ENCODE data around the gene NUB1. TPM values are rescaled to one million over a fixed set of nuclear protein-coding genes. Genes with fewer than 3 reads are reported as not detected.

The NUB1 gene
- polyA plus RNA-seq, 1 donor (not counting 4 experiments of a cell fraction or from before 2014, with no cell fraction given): 34.6 TPM

DNA sequence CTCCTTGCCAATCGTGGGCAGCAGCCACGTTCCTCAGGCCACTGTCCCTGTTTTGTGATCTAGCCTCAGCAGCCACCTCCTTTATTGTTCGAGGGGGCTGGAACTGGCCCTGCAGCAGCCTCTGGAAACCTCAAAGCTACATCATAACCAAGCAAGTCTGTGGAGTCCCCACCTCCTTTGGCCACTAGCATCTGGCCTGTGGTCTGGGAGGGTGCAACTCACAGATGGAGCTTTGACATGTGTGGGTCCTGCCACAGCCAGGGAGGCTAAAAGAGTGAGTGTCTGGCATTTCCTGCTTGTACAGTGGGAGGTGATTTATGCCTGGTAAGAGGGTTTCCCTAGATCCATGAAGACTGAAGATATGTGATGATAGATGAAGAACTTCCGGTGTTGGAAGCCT, 32.3 kb upstream of the NUB1 start:
- TF ChIP-seq EZH2 (IDR thresholded peaks at IDR 0.05; ENCODE audit: low read length): no peak
- TF ChIP-seq, protein P1, sequence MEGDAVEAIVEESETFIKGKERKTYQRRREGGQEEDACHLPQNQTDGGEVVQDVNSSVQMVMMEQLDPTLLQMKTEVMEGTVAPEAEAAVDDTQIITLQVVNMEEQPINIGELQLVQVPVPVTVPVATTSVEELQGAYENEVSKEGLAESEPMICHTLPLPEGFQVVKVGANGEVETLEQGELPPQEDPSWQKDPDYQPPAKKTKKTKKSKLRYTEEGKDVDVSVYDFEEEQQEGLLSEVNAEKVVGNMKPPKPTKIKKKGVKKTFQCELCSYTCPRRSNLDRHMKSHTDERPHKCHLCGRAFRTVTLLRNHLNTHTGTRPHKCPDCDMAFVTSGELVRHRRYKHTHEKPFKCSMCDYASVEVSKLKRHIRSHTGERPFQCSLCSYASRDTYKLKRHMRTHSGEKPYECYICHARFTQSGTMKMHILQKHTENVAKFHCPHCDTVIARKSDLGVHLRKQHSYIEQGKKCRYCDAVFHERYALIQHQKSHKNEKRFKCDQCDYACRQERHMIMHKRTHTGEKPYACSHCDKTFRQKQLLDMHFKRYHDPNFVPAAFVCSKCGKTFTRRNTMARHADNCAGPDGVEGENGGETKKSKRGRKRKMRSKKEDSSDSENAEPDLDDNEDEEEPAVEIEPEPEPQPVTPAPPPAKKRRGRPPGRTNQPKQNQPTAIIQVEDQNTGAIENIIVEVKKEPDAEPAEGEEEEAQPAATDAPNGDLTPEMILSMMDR (optimal IDR thresholded peaks at IDR 0.05 in 1 of 3, IDR thresholded peaks at IDR 0.05 in 1 of 3, conservative IDR thresholded peaks at IDR 0.05 in 1 of 3; ENCODE audit: extremely low read depth in 1 of 3, insufficient read depth in 2 of 3, low read length in 3 of 3): no peak
- FAIRE-seq: no peak
- H3K9me3 ChIP-seq (ENCODE audit: control insufficient read depth, low read depth, low read length): peaks cover 2% of the 10 kb centered on the region
- no peak overlapping the region for H2AFZ ChIP-seq (ENCODE audit: control insufficient read depth, low read length)
- H3K79me2 ChIP-seq (ENCODE audit: control insufficient read depth, insufficient read depth, low read length): no peaks in the 10 kb centered on the region
- dilution Hi-C loops (cut with MboI; ENCODE audit: extremely low pct_ligation_motif_present, low sequenced_read_pairs): no loop called here
- H3K4me2 ChIP-seq (ENCODE audit: control insufficient read depth, extremely low read depth, insufficient read depth, low read depth, low read length): no peak overlapping the region
- H4K20me1 ChIP-seq (ENCODE audit: control insufficient read depth, extremely low read depth, insufficient read depth, low read length): no peaks in the 10 kb centered on the region
- H3K27me3 ChIP-seq (ENCODE audit: control insufficient read depth, extremely low read depth, insufficient read depth, low read length): peaks cover 15% of the 10 kb centered on the region
- H3K9me1 ChIP-seq (ENCODE audit: control insufficient read depth, extremely low read depth, insufficient read depth, low read length): no peaks in the 10 kb centered on the region
- no peaks in the 10 kb centered on the region for H3K4me1 ChIP-seq (ENCODE audit: control insufficient read depth, extremely low read depth, insufficient read depth, low read length)
- no peak for DNase-seq (ENCODE audit: low read depth, low spot score)
- H3K9ac ChIP-seq (ENCODE audit: control insufficient read depth, extremely low read depth, insufficient read depth, low read length): no peak overlapping the region
- no peaks in the 10 kb centered on the region for H3K36me3 ChIP-seq (ENCODE audit: control insufficient read depth in 2 of 2, extremely low read depth in 1 of 2, insufficient read depth in 2 of 2, low read length in 2 of 2)
- no peak overlapping the region for H3K4me3 ChIP-seq (ENCODE audit: control insufficient read depth in 2 of 3, extremely low read depth in 1 of 3, insufficient read depth in 2 of 3, low read depth in 1 of 3, low read length in 3 of 3)
- no peak overlapping the region for H3K27ac ChIP-seq (ENCODE audit: control insufficient read depth, insufficient read depth, low read length)

DNA sequence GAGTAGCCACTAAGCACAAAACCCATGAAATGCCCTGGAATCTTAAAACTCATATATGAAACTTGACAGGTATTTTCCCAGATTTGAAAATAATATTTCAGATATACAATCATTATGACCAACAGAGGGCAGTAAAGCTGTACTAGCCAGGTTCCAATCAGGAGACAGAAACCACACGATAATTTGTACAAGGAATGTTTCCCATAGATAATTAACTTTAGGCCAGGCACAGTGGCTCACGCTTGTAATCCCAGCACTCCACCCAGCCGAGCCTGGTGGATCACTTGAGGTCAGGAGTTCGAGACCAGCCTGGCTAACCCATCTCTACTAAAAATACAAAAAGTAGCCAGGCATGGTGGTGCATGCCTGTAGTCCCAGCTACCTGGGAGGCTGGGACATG, 31.0 kb upstream of the NUB1 start:
- TF ChIP-seq, protein P1 (optimal IDR thresholded peaks at IDR 0.05 in 1 of 3, IDR thresholded peaks at IDR 0.05 in 1 of 3, conservative IDR thresholded peaks at IDR 0.05 in 1 of 3; ENCODE audit: extremely low read depth in 1 of 3, insufficient read depth in 2 of 3, low read length in 3 of 3): peak in 2 of 3 experiments; percentile 12 to 30
- no peak for TF ChIP-seq EZH2 (IDR thresholded peaks at IDR 0.05; ENCODE audit: low read length)
- dilution Hi-C loops (cut with MboI; ENCODE audit: extremely low pct_ligation_motif_present, low sequenced_read_pairs): no loop called here
- H3K4me3 ChIP-seq (ENCODE audit: control insufficient read depth in 2 of 3, extremely low read depth in 1 of 3, insufficient read depth in 2 of 3, low read depth in 1 of 3, low read length in 3 of 3): no peak overlapping the region
- FAIRE-seq (no peak), DNase-seq (ENCODE audit: low read depth, low spot score) (no peak)
- no peaks in the 10 kb centered on the region for H3K4me1 ChIP-seq (ENCODE audit: control insufficient read depth, extremely low read depth, insufficient read depth, low read length)
- no peaks in the 10 kb centered on the region for H3K36me3 ChIP-seq (ENCODE audit: control insufficient read depth in 2 of 2, extremely low read depth in 1 of 2, insufficient read depth in 2 of 2, low read length in 2 of 2)
- peaks cover 10% of the 10 kb centered on the region for H3K27me3 ChIP-seq (ENCODE audit: control insufficient read depth, extremely low read depth, insufficient read depth, low read length)
- no peak overlapping the region for H3K9ac ChIP-seq (ENCODE audit: control insufficient read depth, extremely low read depth, insufficient read depth, low read length)
- no peaks in the 10 kb centered on the region for H3K79me2 ChIP-seq (ENCODE audit: control insufficient read depth, insufficient read depth, low read length)
- no peak overlapping the region for H3K4me2 ChIP-seq (ENCODE audit: control insufficient read depth, extremely low read depth, insufficient read depth, low read depth, low read length)
- H3K27ac ChIP-seq (ENCODE audit: control insufficient read depth, insufficient read depth, low read length): no peak overlapping the region
- H3K9me3 ChIP-seq (ENCODE audit: control insufficient read depth, low read depth, low read length): peaks cover 2% of the 10 kb centered on the region
- no peaks in the 10 kb centered on the region for H4K20me1 ChIP-seq (ENCODE audit: control insufficient read depth, extremely low read depth, insufficient read depth, low read length)
- no peaks in the 10 kb centered on the region for H3K9me1 ChIP-seq (ENCODE audit: control insufficient read depth, extremely low read depth, insufficient read depth, low read length)
- no peak overlapping the region for H2AFZ ChIP-seq (ENCODE audit: control insufficient read depth, low read length)
